Stimulated activated CD8-positive, alpha-beta memory T cell treated with anti-CD3 and anti-CD28 coated beads, Interleukin-2, amount 100 ng/mL, for 1 hour (primary cell): ENCODE results near the gene KRTAP4-2.
"Not testable (repeated sequence)": the region's sequence is repeated elsewhere in the genome, so short reads cannot be mapped to it uniquely, and the experiment has no call there.

Experiments
- DNase-seq, 2 donors: peaks; one replicate each; pipeline ENCODE4 v3.0.0-alpha.2; 2020; ENCODE audit warnings: low read depth in 2 of 2

The KRTAP4-2 gene

GRCh38 chr17:41177727-41178271, at the start of gene KRTAP4-2:
KRTAP4-2 (minus strand) TSS chr17:41178221; CDS start chr17:41178164, 57 bp downstream.
- no peak for DNase-seq

DNA sequence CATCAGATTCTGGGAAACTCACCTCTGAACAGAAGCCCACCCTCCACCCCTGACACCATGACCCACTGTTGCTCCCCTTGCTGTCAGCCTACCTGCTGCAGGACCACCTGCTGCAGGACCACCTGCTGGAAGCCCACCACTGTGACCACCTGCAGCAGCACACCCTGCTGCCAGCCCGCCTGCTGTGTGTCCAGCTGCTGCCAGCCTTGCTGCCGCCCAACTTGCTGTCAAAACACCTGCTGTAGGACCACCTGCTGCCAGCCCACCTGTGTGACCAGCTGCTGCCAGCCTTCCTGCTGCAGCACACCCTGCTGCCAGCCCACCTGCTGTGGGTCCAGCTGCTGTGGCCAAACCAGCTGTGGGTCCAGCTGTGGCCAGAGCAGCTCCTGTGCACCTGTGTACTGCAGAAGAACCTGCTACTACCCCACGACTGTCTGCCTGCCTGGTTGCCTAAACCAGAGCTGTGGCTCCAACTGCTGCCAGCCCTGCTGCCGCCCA, 48.6 kb upstream of the KRTAP4-2 start, which contains the start of gene KRTAP9-2:
KRTAP9-2 (plus strand) TSS at position 51 of the 498 bp plus-strand sequence; CDS start at position 58, 7 bp downstream.
- not testable (repeated sequence) for DNase-seq

DNA sequence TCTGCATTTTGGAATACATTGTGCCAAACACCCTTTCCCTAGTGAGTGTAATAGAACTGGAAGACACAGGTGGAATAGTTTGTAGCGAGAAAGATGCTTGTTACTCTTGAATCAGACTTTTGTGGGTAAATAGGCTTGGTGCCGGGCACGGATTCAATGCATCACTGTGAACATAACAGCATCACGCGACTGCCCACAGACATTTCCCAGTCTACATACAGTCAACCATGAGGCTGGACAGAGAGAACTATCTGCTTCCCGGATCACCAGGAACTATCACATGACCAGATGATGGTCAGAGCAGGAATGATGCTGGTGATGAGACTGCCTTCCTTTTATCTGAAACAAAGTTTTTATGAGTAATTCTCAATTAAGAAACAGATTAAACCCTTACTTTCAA, 48.0 kb upstream of the KRTAP4-2 start:
- DNase-seq, result no peak

- DNase-seq, result no peak
Observed at GRCh38 chr17:41223821-41224220, 45.8 kb upstream of the KRTAP4-2 start.

DNA sequence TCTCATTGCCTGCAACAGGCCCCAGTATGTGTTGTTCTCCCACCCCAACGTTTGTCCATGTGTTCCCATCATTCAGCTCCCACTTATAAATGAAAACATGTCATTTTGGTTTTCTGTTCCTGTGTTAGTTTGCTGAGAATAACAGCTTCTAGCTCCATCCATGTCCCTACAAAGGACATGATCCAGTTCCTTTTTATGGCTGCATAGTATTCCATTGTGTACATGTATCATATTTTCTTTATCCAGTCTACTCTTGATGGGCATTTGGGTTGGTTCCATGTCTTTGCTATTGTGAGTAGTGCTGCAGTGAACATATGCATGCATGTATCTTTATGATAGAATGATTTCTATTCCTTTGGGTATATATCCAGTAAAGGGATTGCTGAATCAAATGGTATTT, 37.7 kb upstream of the KRTAP4-2 start:
- no peak for DNase-seq

DNA sequence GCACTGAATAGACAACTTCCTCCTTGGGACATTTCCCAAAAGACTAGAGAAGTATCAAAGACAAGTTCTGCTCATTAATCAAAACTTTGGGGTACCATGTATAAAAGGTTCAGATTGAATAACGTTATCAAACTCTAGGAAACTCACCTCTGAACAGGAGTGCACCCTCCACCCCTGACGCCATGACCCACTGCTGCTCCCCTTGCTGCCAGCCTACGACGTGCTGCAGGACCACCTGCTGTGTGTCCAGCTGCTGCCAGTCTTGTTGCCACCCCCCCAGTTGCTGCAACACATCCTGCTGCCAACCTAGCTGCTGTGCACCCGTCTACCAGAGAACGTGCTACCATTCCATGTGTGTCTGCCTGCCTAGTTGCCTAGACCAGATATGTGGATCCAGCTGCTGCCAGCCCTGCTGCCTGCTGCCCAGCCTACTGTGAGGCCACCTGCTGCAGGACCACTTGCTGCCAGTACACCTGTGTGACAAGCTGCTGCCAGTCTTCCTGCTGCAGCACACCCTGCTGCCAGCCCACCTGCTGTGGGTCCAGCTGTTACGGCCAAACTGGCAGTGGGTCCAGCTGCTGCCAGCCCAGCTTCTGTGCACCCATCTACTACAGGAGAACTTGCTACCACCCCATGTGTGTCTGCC, 34.6 kb upstream of the KRTAP4-2 start:
- DNase-seq, result no peak

DNA sequence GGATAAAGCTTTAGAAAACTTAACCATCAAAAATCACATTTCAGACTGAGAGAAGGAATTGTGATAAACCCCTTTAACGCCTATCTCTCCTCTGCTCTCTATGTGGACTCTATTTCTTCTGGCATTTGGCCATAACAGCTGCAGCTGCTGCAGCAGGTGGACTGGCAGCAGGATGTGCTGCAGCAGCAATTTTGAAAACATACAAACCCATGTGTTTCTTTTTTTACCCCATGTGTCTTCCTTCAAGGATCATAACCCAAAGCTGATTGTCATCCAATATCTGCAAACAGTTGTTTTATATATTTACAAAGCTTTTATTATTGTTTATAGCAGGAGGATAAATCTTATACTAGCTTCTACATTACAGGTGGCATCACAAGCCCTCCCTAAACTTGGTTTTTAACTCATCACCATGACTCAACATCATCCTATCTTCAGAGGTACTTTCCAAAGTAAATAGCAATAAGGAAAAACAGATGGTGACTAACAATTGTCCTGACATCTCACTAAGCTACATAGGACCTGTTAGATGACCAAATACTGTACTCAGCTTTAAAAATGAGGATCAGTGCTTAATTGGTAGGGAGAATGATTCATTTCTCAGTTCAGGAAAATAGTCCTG, 33.9 kb upstream of the KRTAP4-2 start:
- DNase-seq, result no peak

- DNase-seq, result no peak
Observed at GRCh38 chr17:41199421-41200078, 21.5 kb upstream of the KRTAP4-2 start.

GRCh38 chr17:41196068-41196467, 18.0 kb upstream of the KRTAP4-2 start:
- no peak for DNase-seq

DNA sequence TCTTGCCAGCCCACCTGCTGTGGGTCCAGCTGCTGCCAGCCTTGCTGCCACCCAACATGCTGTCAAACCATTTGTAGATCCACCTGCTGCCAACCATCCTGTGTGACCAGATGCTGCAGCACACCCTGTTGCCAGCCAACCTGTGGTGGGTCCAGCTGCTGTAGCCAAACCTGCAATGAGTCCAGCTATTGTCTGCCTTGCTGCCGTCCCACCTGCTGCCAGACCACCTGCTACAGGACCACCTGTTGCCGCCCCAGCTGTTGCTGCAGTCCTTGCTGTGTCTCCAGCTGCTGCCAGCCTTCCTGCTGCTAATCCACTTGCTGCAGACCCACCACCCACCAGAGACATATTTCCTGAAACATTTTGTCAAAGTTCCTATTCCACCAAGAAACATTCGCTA, 12.3 kb upstream of the KRTAP4-2 start:
- no peak for DNase-seq

GRCh38 chr17:41189837-41190318, 11.9 kb upstream of the KRTAP4-2 start, which contains the start of gene KRTAP9-1:
KRTAP9-1 (plus strand) TSS chr17:41189887; CDS start chr17:41189887, 0 bp downstream.
- DNase-seq, result not testable (repeated sequence)

GRCh38 chr17:41186872-41187271, 8.9 kb upstream of the KRTAP4-2 start:
- DNase-seq, result no peak

GRCh38 chr17:41185001-41185400, 7.0 kb upstream of the KRTAP4-2 start:
- no peak for DNase-seq

GRCh38 chr17:41184480-41184961, 6.5 kb upstream of the KRTAP4-2 start, which contains the start of gene KRTAP4-1:
KRTAP4-1 (minus strand) TSS chr17:41184911; CDS start chr17:41184854, 57 bp downstream.
- DNase-seq, result no peak

DNA sequence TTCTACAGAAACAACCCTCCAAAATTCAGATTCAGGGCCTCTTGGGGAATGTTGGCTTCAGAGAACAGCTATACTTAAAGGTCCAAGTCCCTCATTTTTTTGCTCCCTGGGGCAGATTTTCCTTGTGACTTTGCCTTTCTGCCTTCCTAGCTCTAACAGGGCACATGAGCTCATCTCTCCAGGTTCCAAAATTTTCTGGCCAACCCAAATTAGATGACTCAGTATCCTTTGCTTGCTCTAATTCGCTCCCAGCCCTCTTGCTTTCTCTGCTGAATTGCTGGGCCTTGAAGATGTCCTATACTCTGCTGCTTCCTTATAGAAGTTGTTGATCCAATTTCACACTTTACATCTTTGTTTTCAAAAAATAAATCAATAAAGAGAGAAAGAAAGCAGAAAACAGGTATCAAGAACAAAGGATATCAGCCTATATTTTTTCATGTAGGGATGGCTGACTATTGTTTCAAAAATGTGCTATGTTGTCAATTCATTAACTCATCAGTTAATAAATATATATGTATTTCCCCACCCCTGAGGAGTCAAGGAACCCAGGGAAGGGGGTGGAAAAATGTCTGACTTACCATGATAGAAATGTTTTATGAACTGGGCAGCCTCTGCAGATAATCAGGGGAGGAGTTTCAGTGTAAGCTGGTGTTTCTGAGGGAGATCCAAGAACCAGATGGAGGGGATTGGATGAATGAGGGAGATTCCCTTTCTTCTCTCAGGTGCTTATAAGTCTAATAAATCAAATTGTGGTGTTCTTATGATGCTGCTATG, 1.0 kb upstream of the KRTAP4-2 start:
- no peak for DNase-seq

DNA sequence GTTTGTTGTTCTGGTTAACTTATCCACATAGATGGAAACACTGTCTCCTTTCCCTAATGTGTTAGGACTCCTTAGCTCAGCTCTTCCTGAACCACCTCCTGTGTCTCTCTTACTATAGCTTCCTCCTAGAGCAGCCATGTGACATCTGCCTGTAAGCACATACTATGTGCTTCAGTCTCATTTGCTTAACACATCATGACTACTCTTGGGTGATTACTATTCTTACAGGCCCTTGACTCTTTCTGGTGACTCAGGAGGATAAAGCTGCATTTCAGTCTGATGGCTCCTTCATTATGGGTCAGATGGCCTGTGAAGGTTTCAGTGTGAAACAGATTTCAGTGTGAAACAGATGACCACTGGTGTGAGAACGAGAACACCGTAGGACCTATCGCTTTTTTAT, 320 bp upstream of the KRTAP4-2 start:
- DNase-seq, result no peak

DNA sequence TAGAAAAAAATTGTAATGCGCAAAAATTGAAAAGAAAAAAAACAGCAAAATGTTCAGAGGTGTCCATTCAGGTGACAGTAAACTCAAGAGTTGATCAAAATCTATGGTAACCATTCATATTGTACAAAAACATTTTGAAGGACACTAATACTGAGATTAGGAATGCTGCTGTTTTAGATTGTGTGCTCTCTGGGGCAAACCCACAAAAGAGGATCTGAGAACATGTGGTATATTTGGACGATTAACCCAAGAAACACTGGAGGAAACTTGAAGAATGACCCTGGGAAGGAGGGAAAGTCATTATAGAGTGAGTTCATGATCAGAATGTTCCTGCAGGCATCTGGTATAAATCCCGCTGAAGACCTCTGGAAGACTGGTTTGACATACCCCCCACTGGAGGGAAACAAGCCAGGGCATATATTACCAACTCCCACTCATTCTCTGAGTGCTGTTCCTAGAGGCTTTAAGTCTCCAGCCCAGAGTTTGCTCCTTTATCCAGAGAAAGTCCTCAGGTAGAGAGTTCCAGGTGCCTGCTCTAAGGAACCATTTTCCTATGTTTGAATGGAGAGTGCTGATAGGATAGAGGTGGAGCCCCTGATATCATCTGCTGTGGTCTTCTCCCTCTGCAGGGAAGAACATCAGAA, 1.2 kb downstream of the KRTAP4-2 start:
- no peak for DNase-seq

DNA sequence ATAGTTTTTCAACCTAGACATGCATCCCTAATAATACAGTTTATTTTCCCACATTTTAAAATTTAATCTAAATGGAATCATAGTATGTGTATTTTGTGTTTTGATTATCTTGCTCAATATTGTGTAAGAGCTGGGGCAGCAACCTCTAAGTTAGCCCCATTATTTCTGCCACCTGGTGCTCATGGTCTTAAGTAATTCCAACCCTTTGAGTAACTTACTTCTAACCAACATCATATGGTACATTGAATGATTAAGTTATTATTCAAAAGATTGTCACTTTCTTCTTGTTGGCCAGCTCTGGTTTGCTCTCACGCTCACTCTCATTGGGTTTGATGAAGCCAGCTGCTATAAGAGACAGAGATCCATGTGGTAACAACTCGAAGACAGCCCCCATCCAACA, 6.1 kb downstream of the KRTAP4-2 start:
- no peak for DNase-seq

- no peak for DNase-seq
Observed at GRCh38 chr17:41168121-41168520, 9.9 kb downstream of the KRTAP4-2 start, which contains the start of gene KRTAP4-3. KRTAP4-3 (minus strand) TSS chr17:41168221; CDS start chr17:41168172, 49 bp downstream.

DNA sequence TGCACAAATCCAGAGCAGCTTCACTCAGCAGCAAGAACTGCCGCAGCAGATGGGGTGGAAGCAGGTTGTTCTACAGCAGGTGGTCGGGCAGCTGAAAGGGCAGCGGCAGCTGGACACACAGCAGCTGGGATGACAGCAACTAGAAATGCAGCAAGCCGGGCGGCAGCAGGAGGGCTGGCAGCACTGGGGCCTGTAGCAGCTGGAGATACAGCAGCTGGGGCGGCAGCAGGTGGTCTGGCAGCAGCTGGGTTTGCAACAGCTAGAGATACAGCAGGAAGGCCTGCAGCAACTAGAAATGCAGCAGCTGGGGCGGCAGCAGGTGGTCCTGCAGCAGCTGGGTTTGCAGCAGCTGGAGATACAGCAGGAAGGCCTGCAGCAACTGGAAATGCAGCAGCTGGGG, 10.5 kb downstream of the KRTAP4-2 start:
- no peak for DNase-seq
